ENCODE measurements around the gene CFAP100.
A peak's percentile ranks its signal among the peaks of the same experiment; 100 is the strongest.

Gene CFAP100

GRCh38 chr3:126358038-126358815 lies 36.5 kb upstream of the CFAP100 start:
- DNase-seq = no peak
- H3K27ac ChIP-seq (ENCODE audit: low read length) = peak overlapping the region; percentile 65; the same call in 1 of the 2 replicates
- H3K36me3 ChIP-seq (replicated peaks; ENCODE audit: insufficient read depth, low read length) = no peaks in the 10 kb centered on the region
- H2AFZ ChIP-seq (ENCODE audit: low read length) = peak overlapping the region; percentile 99
- H3K4me2 ChIP-seq (ENCODE audit: low read depth, low read length) = peak overlapping the region; percentile 100
- H3K4me3 ChIP-seq (ENCODE audit: low read length) = peak overlapping the region; percentile 87
- H3F3A ChIP-seq (ENCODE audit: insufficient read depth, low read length) = peaks cover 14% of the 10 kb centered on the region
- no peaks in the 10 kb centered on the region for H3K9me3 ChIP-seq (replicated peaks; ENCODE audit: insufficient read depth, low read length)
- no peaks in the 10 kb centered on the region for H3K27me3 ChIP-seq (replicated peaks; ENCODE audit: insufficient read depth, low read length)
- peak overlapping the region; percentile 78; the same call in 1 of the 2 replicates for H3K9ac ChIP-seq (ENCODE audit: low read length)
- peaks cover 10% of the 10 kb centered on the region for H3K79me2 ChIP-seq (ENCODE audit: low read length)
- no peak for TF ChIP-seq EZH2 (optimal IDR thresholded peaks at IDR 0.05; ENCODE audit: low read depth, low read length)
- TF ChIP-seq, protein P1, sequence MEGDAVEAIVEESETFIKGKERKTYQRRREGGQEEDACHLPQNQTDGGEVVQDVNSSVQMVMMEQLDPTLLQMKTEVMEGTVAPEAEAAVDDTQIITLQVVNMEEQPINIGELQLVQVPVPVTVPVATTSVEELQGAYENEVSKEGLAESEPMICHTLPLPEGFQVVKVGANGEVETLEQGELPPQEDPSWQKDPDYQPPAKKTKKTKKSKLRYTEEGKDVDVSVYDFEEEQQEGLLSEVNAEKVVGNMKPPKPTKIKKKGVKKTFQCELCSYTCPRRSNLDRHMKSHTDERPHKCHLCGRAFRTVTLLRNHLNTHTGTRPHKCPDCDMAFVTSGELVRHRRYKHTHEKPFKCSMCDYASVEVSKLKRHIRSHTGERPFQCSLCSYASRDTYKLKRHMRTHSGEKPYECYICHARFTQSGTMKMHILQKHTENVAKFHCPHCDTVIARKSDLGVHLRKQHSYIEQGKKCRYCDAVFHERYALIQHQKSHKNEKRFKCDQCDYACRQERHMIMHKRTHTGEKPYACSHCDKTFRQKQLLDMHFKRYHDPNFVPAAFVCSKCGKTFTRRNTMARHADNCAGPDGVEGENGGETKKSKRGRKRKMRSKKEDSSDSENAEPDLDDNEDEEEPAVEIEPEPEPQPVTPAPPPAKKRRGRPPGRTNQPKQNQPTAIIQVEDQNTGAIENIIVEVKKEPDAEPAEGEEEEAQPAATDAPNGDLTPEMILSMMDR (IDR thresholded peaks at IDR 0.05; ENCODE audit: low read length) = no peak
- no peak for TF ChIP-seq EZH2phosphoT487 (IDR thresholded peaks at IDR 0.05; ENCODE audit: low read length)
- H4K20me1 ChIP-seq (ENCODE audit: insufficient read depth, low read length) = no peaks in the 10 kb centered on the region
- no peaks in the 10 kb centered on the region for H3K9me2 ChIP-seq (replicated peaks; ENCODE audit: insufficient read depth, low read length)
- H3K4me1 ChIP-seq (ENCODE audit: low read length) = peaks cover 11% of the 10 kb centered on the region; the same call in 1 of the 2 replicates

DNA sequence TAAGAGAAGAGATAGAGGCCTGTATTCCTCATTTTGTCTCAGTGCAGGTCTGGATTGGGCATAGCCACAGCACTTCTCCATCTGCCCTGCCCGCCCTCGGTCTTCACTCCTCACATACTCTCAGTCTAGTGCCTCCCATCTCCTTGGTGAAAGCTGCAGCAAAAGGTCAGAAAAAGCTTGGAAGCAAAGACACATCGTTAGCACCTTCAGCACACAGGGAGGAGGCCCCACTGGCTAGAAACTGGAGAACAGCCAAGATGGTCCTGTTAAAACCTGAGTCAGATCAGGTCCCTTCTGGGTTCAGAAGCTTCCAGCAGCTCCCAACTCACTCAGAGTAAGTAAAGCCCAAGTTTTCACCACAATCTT lies 35.9 kb upstream of the CFAP100 start:
- H3K4me2 ChIP-seq (ENCODE audit: low read depth, low read length) = no peak overlapping the region
- H3K9ac ChIP-seq (ENCODE audit: low read length) = no peak overlapping the region
- H3F3A ChIP-seq (ENCODE audit: insufficient read depth, low read length) = peaks cover 14% of the 10 kb centered on the region
- no peak overlapping the region for H3K4me3 ChIP-seq (ENCODE audit: low read length)
- no peak for DNase-seq
- H2AFZ ChIP-seq (ENCODE audit: low read length) = no peak overlapping the region
- no peaks in the 10 kb centered on the region for H3K27me3 ChIP-seq (replicated peaks; ENCODE audit: insufficient read depth, low read length)
- no peak for TF ChIP-seq EZH2 (optimal IDR thresholded peaks at IDR 0.05; ENCODE audit: low read depth, low read length)
- TF ChIP-seq, protein P1 (IDR thresholded peaks at IDR 0.05; ENCODE audit: low read length) = no peak
- no peak for TF ChIP-seq EZH2phosphoT487 (IDR thresholded peaks at IDR 0.05; ENCODE audit: low read length)
- peaks cover 10% of the 10 kb centered on the region for H3K79me2 ChIP-seq (ENCODE audit: low read length)
- H3K27ac ChIP-seq (ENCODE audit: low read length) = no peak overlapping the region
- H3K4me1 ChIP-seq (ENCODE audit: low read length) = peaks cover 11% of the 10 kb centered on the region; the same call in 1 of the 2 replicates
- no peaks in the 10 kb centered on the region for H3K36me3 ChIP-seq (replicated peaks; ENCODE audit: insufficient read depth, low read length)
- no peaks in the 10 kb centered on the region for H4K20me1 ChIP-seq (ENCODE audit: insufficient read depth, low read length)
- no peaks in the 10 kb centered on the region for H3K9me2 ChIP-seq (replicated peaks; ENCODE audit: insufficient read depth, low read length)
- no peaks in the 10 kb centered on the region for H3K9me3 ChIP-seq (replicated peaks; ENCODE audit: insufficient read depth, low read length)

DNA sequence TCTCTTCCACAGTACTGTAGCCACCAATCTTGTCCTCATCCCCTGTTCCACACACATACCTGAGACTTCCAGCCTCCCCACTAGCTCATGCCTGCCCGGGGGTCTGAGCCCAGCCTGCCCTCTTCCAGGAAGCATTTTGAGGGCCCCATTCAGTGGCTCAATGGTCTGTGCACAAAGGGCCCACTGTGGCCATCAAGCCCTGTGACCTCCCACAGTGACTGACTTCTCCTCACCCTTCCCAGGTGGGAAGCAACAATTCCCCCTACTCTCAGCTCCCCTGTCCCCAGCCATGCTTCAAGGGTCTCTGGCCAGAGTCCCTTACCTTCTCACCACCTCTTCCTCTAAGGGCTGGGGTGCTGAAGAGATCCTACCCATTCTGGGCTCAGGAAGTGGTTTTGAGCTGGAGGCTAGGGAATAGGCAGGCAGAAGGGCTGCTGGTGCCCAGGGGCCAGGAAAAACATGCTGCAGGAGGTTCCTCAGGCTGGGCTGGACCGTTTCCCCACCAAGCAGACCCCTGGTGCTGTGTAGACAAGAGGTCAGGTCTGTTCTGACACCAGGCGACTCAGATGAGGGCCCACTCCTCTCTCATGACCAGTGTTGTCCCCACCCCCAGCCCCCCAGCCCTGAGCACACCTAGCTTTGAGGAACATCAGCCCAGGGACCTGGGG lies 34.5 kb upstream of the CFAP100 start:
- Histone ChIP-seq H3K4me1 (ENCODE audit: low read length) (peaks cover 11% of the 10 kb centered on the region; the same call in 1 of the 2 replicates), H3K4me3 (ENCODE audit: low read length) (no peak overlapping the region), H4K20me1 (ENCODE audit: insufficient read depth, low read length) (no peaks in the 10 kb centered on the region), H3F3A (ENCODE audit: insufficient read depth, low read length) (peaks cover 14% of the 10 kb centered on the region), H3K9me3 (replicated peaks; ENCODE audit: insufficient read depth, low read length) (no peaks in the 10 kb centered on the region), H3K4me2 (ENCODE audit: low read depth, low read length) (no peak overlapping the region), H3K9ac (ENCODE audit: low read length) (no peak overlapping the region), H2AFZ (ENCODE audit: low read length) (no peak overlapping the region), H3K27ac (ENCODE audit: low read length) (no peak overlapping the region), H3K79me2 (ENCODE audit: low read length) (peaks cover 10% of the 10 kb centered on the region), H3K9me2 (replicated peaks; ENCODE audit: insufficient read depth, low read length) (no peaks in the 10 kb centered on the region), H3K27me3 (replicated peaks; ENCODE audit: insufficient read depth, low read length) (no peaks in the 10 kb centered on the region), H3K36me3 (replicated peaks; ENCODE audit: insufficient read depth, low read length) (no peaks in the 10 kb centered on the region)
- TF ChIP-seq, protein P1 (IDR thresholded peaks at IDR 0.05; ENCODE audit: low read length) = no peak
- no peak for TF ChIP-seq EZH2 (optimal IDR thresholded peaks at IDR 0.05; ENCODE audit: low read depth, low read length)
- no peak for TF ChIP-seq EZH2phosphoT487 (IDR thresholded peaks at IDR 0.05; ENCODE audit: low read length)
- DNase-seq = peak; percentile 2

All from MM.1S (cell line).